Neural cell (in vitro differentiated cells): ENCODE data around the gene AQP10.
"Not testable (repeated sequence)": the region's sequence is repeated elsewhere in the genome, so short reads cannot be mapped to it uniquely, and the experiment has no call there.

Source experiments
- CTCF ChIP-seq: fragments of 450-650 bp; IDR thresholded peaks from 2 replicates; pipeline ENCODE4 v1.5.1; 2014; ENCODE audit warnings: antibody characterized with exemption, mild to moderate bottlenecking, moderate library complexity; ENCODE audit not compliant: poor library complexity, severe bottlenecking
- EP300 ChIP-seq: fragments of 450-650 bp; conservative IDR thresholded peaks from 2 replicates; pipeline ENCODE4 v1.6.1; 2014; ENCODE audit warnings: antibody characterized with exemption, mild to moderate bottlenecking, moderate library complexity; ENCODE audit not compliant: poor library complexity, severe bottlenecking
- EZH2 ChIP-seq: fragments of 200-600, 300-800 bp; shearing (Covaris generic), sonication (generic); IDR thresholded peaks from 2 replicates; pipeline ENCODE4 v1.6.1; 2014; ENCODE audit warnings: antibody characterized with exemption, low read length, borderline replicate concordance, mild to moderate bottlenecking; ENCODE audit not compliant: insufficient read depth, poor library complexity, severe bottlenecking
- RAD21 ChIP-seq: fragments of 450-650 bp; conservative IDR thresholded peaks from 2 replicates; pipeline ENCODE4 v1.6.1; 2014; ENCODE audit warnings: antibody characterized with exemption, mild to moderate bottlenecking, moderate library complexity
- REST ChIP-seq: IDR thresholded peaks from 2 replicates; pipeline ENCODE4 v1.6.1; 2012; ENCODE audit warnings: borderline replicate concordance
- SMC3 ChIP-seq: fragments of 450-650 bp; conservative IDR thresholded peaks from 2 replicates; pipeline ENCODE4 v1.6.1; 2014; ENCODE audit warnings: antibody characterized with exemption, mild to moderate bottlenecking, moderate library complexity; ENCODE audit not compliant: poor library complexity

GRCh38 chr1:154373777-154374357 lies 53.0 kb downstream of the AQP10 start:
- not testable (repeated sequence) for TF ChIP-seq RAD21, CTCF, EZH2, EP300, REST, SMC3
